ENCODE measurements around the gene MNAT1. TPM values are rescaled to one million over a fixed set of nuclear protein-coding genes. Genes with fewer than 3 reads are reported as not detected.

The MNAT1 gene
- total and polyA plus RNA-seq, 9 of the 15 experiments (the other 6 are each of a cell fraction or from before 2014, with no cell fraction given) = 37.8 to 83.3 (median 60.4) TPM

GRCh38 chr14:60734465-60735242 is at the start of gene MNAT1 (continued):
- no peak for TF ChIP-seq RBM34 (IDR thresholded peaks at IDR 0.05; ENCODE audit: borderline replicate concordance, insufficient read depth, low read length)

GRCh38 chr14:60686865-60687264 is 47.7 kb upstream of the MNAT1 start:
- no peak overlapping the region for H3K9ac ChIP-seq (ENCODE audit: insufficient read depth in 1 of 2, low read depth in 2 of 2, low read length in 2 of 2)
- no peaks in the 10 kb centered on the region for H3K4me1 ChIP-seq (replicated peaks in 1 of 2; ENCODE audit: control insufficient read depth in 2 of 2, insufficient read depth in 2 of 2, low read length in 2 of 2)
- no peak for DNase-seq (ENCODE audit: extremely low read depth in 1 of 4, low spot score in 3 of 4)
- no peaks in the 10 kb centered on the region for H3K79me2 ChIP-seq (ENCODE audit: control insufficient read depth, insufficient read depth, low read length)
- ATAC-seq = no peak
- H3K36me3 ChIP-seq (ENCODE audit: control insufficient read depth, insufficient read depth, low read length) = no peaks in the 10 kb centered on the region
- no peak overlapping the region for H3K4me3 ChIP-seq
- no peak for TF ChIP-seq ZFP91 (CRISPR knock-in tag; IDR thresholded peaks at IDR 0.05)
- TF ChIP-seq CBX2 (IDR thresholded peaks at IDR 0.05; ENCODE audit: insufficient read depth, low read length, poor library complexity, severe bottlenecking) = no peak
- TF ChIP-seq MAFG (tag; conservative IDR thresholded peaks at IDR 0.05) = no peak
- no peak for TF ChIP-seq ZNF140 (CRISPR knock-in tag; IDR thresholded peaks at IDR 0.05)
- TF ChIP-seq ZBTB17 (CRISPR knock-in tag; IDR thresholded peaks at IDR 0.05) = no peak
- TF ChIP-seq RUNX1 (IDR thresholded peaks at IDR 0.05; ENCODE audit: low read depth) = no peak
- TF ChIP-seq CGGBP1 (CRISPR knock-in tag; IDR thresholded peaks at IDR 0.05) = no peak
- no peak for TF ChIP-seq TFE3 (CRISPR knock-in tag; IDR thresholded peaks at IDR 0.05)
- H3K4me2 ChIP-seq (ENCODE audit: insufficient read depth, low read length) = no peak overlapping the region
- no peaks in the 10 kb centered on the region for H4K20me1 ChIP-seq (replicated peaks; ENCODE audit: control insufficient read depth, insufficient read depth, low read length)
- no peaks in the 10 kb centered on the region for H3K9me1 ChIP-seq (ENCODE audit: control insufficient read depth, insufficient read depth, low read length)
- intact Hi-C loops (cut with micrococcal nuclease) = no loop called here
- FAIRE-seq = no peak
- no peak overlapping the region for H3K27ac ChIP-seq (ENCODE audit: extremely low read depth, low read depth, low read length)
- no peak overlapping the region for H2AFZ ChIP-seq (ENCODE audit: low read depth, low read length)
- H3K27me3 ChIP-seq (ENCODE audit: control insufficient read depth in 2 of 2, insufficient read depth in 2 of 2, low read length in 2 of 2) = no peaks in the 10 kb centered on the region
- no peaks in the 10 kb centered on the region for H3K9me3 ChIP-seq (replicated peaks; ENCODE audit: control insufficient read depth, insufficient read depth, low read depth, low read length)
- CTCF ChIA-PET (ENCODE audit: low intra/inter-chr PET ratio) = no interaction called here
- no TSS peak for BruUV-seq (replicated peaks)
- in situ Hi-C loops (cut with MboI) = no loop called here
- POLR2A ChIA-PET = no interaction called here

Measured in K562 (cell line).